Kidney (tissue), 14 donors: Measurements from ENCODE around the gene RNU2-63P. TPM values are rescaled to one million over a fixed set of nuclear protein-coding genes. Genes with fewer than 3 reads are reported as not detected.
"Not testable (repeated sequence)": the region's sequence is repeated elsewhere in the genome, so short reads cannot be mapped to it uniquely, and the experiment has no call there.

Source experiments
- DNase-seq, 5 donors: peaks; one replicate each; pipeline ENCODE4 v3.0.0-alpha.2; 2013 to 2020
- FAIRE-seq: peaks from 2 replicates; lab custom pipeline; 2012; peaks lifted over from hg19 to GRCh38; lab: Jason Lieb, UNC
- H3K27ac ChIP-seq, 2 donors: one replicate each; pipeline ENCODE4 v1.7.0; 2013; ENCODE audit warnings: low read depth in 2 of 2, low read length in 2 of 2, inconsistent platforms in 1 of 2
- H3K27me3 ChIP-seq: one replicate; pipeline ENCODE4 v1.7.1; 2013; ENCODE audit warnings: low read length, inconsistent platforms; ENCODE audit not compliant: control insufficient read depth, insufficient read depth
- H3K36me3 ChIP-seq, 3 donors: one replicate each; pipeline versions ENCODE4 v1.7.0 to v1.7.1; 2013; ENCODE audit warnings: low read length in 3 of 3, control low read depth in 1 of 3, inconsistent platforms in 1 of 3; ENCODE audit not compliant: insufficient read depth in 3 of 3, control insufficient read depth in 2 of 3
- H3K4me1 ChIP-seq, 3 donors: one replicate each; pipeline versions ENCODE4 v1.7.0 to v1.7.1; 2013; ENCODE audit warnings: low read length in 3 of 3, inconsistent platforms in 1 of 3, low read depth in 1 of 3; ENCODE audit not compliant: control insufficient read depth in 2 of 3, insufficient read depth in 2 of 3
- H3K4me3 ChIP-seq, 3 donors: one replicate each; pipeline versions ENCODE4 v1.7.0 to v1.8.1; 2013; ENCODE audit warnings: low read length in 3 of 3, control low read depth in 1 of 3, inconsistent platforms in 1 of 3
- H3K9ac ChIP-seq, 3 donors: one replicate each; pipeline versions ENCODE4 v1.7.0 to v1.7.1; 2013; ENCODE audit warnings: low read length in 3 of 3, control low read depth in 1 of 3, inconsistent platforms in 1 of 3
- H3K9me3 ChIP-seq, 3 donors: one replicate each; pipeline versions ENCODE4 v1.7.0 to v1.7.1; 2013; ENCODE audit warnings: low read length in 3 of 3, control low read depth in 1 of 3, inconsistent platforms in 1 of 3; ENCODE audit not compliant: control insufficient read depth in 2 of 3, insufficient read depth in 1 of 3
- CTCF ChIP-seq: IDR thresholded peaks from 3 replicates; pipeline ENCODE4 v1.5.1; 2012; ENCODE audit warnings: mild to moderate bottlenecking, moderate library complexity, borderline replicate concordance; ENCODE audit not compliant: insufficient read depth; ENCODE audit errors: extremely low read depth
- intact Hi-C: fragments of 100-400 bp; cut with DNase I; formaldehyde crosslinking; loops from one replicate; pipeline ENCODE4 v1.11.1; 2022
- polyA plus RNA-seq: library from polyadenylated mRNA; stranded (reverse); fragments of 350-450 nt; fragmentation: Illumina TruSeq; extraction: RNeasy Lipid Tissue Mini Kit (QIAGEN cat#74804); gene quantifications from one replicate; pipeline ENCODE4 v1.2.3, GENCODE V29; 2014; ENCODE audit warnings: low read depth, low replicate concordance; ENCODE audit not compliant: insufficient read depth
- total RNA-seq: library from RNA; stranded (reverse); fragmentation: NEBNext Ultra II Directional; extraction: Animal tissue kit (Norgen Biotek cat#: 25700); gene quantifications from one replicate; pipeline ENCODE4 v1.2.1, GENCODE V29; 2021
- donor health status: control.
- donor health status: control.
- donor health status: control.
- donor health status: control.
- donor health status: control.
- donor health status: DM: yes; HTN: yes; CAD: no.
- donor health status: Normal renal cell carcinoma (clear cell type).

RNU2-63P gene
- total and polyA plus RNA-seq, 2 donors from 2014 or later, result 2.4 TPM; not detected in 1

- no peak for FAIRE-seq
Measured at GRCh38 chr2:88018909-88019308, 2.6 kb upstream of the RNU2-63P start.

GRCh38 chr2:88018077-88018805 lies 1.9 kb upstream of the RNU2-63P start:
- FAIRE-seq, DNase-seq, H3K9ac ChIP-seq, H3K4me1 ChIP-seq, H3K4me3 ChIP-seq, H3K36me3 ChIP-seq, H3K27ac ChIP-seq, H3K27me3 ChIP-seq, H3K9me3 ChIP-seq, intact Hi-C loops: not testable (repeated sequence)

More at GRCh38 chr2:88018909-88019308, 2.6 kb upstream of the RNU2-63P start:
- no peak for DNase-seq
- Histone ChIP-seq H3K36me3 (no peaks in the 10 kb centered on the region), H3K4me3 (no peak overlapping the region), H3K4me1 (no peaks in the 10 kb centered on the region), H3K27ac (no peak overlapping the region), H3K27me3 (no peaks in the 10 kb centered on the region), H3K9ac (no peak overlapping the region), H3K9me3 (no peaks in the 10 kb centered on the region)
- intact Hi-C loops, result no loop called here
- TF ChIP-seq CTCF, result no peak

- DNase-seq, FAIRE-seq, H3K4me1 ChIP-seq, intact Hi-C loops, H3K4me3 ChIP-seq, H3K9ac ChIP-seq, H3K27ac ChIP-seq, H3K36me3 ChIP-seq, H3K27me3 ChIP-seq, H3K9me3 ChIP-seq: not testable (repeated sequence)
Measured at GRCh38 chr2:88017780-88018038, 1.4 kb upstream of the RNU2-63P start.

DNA sequence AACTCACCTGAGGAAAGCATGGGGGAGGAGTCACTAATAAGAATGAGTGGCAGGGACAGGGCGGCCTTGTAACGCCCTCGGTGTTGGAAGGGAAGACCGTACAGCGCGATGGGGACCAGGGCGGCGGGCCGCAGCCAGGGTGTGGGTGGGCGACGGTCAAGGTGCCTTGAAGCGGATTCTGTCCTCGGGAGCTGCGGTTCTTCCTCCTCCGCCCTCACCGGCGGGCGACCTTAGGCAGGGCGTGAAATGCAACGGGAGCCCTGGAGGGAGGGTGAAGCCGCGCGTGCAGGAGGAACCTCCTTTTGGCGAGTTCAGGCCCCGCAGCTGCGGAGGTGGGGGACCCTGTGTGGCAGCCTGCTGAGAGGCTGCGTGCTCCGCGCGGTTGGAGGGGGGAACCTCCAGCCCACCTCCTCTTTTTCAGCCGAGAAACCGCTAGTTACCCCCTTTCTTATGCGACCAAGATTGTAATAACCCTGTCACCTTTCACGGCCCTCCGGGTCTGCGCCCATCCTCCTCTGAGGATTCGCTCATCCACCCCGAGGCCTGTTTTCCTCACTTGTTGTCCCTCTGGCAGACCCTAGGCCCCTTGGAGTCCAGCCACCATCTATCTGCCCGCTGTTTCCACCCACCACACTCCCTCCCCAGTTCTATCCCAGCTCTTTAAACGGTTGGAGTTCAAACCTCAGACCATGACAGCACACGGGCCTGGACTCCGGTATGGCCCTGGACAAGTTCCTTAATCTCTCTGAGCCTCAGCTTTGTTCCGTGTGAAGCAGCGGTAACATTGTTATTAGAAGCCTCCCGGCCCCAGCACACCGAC lies 823 bp upstream of the RNU2-63P start:
- H3K4me3 ChIP-seq, result peak overlapping the region; percentile 80
- intact Hi-C loops, result no loop called here
- H3K27me3 ChIP-seq, result no peaks in the 10 kb centered on the region
- H3K4me1 ChIP-seq, result no peaks in the 10 kb centered on the region
- H3K9me3 ChIP-seq, result no peaks in the 10 kb centered on the region
- no peaks in the 10 kb centered on the region for H3K36me3 ChIP-seq
- H3K27ac ChIP-seq, result peak overlapping the region; percentile 43 to 60
- peak overlapping the region; percentile 64 to 91 (median 66) for H3K9ac ChIP-seq
- no peak for TF ChIP-seq CTCF
- DNase-seq (peak in 2 of 5 donors; percentile 9 to 85), FAIRE-seq (no peak)
